GM18511 (cell line): ENCODE results near the gene ACD.

Experiments used
- ATAC-seq: cut with Tn5 transposase; IDR thresholded peaks from one replicate; pipeline ENCODE4 v1.9.1; 2021; ENCODE audit warnings: mild to moderate bottlenecking, moderate library complexity; ENCODE audit not compliant: unreplicated experiment

ACD gene

DNA sequence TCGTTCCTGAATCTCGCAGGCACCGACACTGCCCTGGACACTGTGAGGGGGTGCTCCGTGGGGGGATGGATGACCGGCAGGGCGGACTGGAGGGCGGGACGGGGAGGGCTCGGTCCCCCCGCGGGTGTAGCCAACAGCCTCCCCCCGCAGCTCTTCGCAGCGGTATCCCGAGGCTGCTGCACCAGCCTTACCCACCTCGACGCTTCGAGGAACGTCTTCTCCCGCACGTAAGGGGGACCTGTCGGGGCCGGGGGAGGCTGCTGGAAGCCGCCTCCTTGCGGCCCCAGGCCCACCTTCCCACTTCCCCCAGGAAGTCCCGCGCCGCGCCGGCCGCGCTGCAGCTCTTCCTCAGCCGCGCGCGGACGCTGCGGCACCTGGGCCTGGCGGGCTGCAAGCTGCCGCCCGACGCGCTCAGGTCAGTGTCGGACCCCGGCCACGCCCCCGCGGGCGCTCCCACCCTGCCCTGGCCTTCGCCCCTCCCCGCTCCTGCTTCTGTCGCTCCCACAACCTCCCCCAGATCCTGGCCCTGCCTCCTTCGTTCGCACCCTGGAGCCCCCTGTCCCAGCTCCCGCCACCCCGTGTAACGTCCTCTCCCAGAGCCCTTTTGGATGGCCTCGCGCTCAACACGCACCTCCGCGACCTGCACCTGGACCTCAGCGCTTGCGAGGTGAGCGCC lies 11.8 kb downstream of the ACD start:
- no peak for ATAC-seq

- no peak for ATAC-seq
Measured at GRCh38 chr16:67647681-67648080, 12.4 kb downstream of the ACD start.

DNA sequence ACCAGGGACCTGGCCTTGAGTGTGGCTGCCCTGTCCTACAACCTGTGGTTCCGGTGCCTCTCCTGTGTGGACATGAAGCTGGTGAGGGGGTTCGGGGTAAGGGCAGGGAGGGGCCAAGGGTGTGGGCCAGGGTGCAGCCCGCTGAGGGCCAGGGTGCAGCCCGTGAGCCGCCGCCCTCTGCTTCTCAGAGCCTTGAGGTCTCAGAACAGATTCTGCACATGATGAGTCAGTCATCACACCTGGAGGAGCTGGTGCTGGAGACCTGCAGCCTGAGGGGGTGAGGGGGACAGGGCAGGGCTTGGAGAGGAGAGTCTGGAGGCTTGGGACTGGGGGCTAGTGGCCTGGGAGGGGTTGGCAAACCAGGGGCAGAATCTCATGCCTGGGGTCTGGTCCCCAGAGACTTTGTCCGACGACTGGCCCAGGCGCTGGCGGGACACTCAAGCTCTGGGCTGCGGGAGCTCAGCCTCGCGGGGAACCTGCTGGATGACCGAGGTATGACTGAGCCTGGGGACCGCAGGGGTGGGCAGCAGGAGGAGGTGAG lies 12.9 kb downstream of the ACD start:
- ATAC-seq, result no peak

DNA sequence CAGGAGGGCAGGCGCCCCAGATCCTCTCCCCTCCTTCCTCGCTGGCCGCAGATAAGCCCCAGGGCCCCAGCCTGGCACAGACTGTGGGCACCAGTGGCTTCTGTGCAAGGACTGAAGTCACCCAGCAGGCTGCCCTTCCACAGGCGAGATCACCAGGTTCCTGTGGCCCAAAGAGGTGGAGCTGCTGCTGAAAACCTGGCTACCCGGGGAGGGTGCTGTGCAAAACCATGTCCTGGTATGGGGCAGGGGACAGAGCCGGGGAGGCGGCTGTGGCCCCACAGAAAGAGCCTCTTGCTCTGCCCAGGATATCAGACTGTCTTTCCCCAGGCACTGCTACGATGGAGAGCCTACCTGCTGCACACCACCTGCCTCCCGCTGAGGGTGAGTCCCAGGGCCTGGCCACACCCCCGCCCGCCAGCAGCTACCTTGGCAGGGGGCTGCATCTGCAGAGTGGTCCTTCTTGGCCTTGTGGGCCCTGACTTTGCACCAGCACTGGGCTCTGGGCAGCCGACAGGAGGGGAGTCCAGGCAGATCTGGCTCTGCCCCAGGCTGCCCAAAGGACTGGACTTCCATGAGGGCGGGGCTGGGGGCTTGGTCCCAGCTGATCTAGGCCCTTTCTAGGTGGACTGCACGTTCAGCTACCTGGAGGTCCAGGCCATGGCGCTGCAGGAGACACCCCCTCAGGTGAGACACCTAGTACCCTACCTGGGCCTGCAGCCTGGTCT lies 14.5 kb downstream of the ACD start:
- ATAC-seq, result peak; percentile 38

- no peak for ATAC-seq
Measured at GRCh38 chr16:67644038-67644437, 16.0 kb downstream of the ACD start.

GRCh38 chr16:67641779-67642708 lies 18.0 kb downstream of the ACD start:
- ATAC-seq, result no peak

GRCh38 chr16:67637625-67638024 lies 22.4 kb downstream of the ACD start:
- no peak for ATAC-seq

DNA sequence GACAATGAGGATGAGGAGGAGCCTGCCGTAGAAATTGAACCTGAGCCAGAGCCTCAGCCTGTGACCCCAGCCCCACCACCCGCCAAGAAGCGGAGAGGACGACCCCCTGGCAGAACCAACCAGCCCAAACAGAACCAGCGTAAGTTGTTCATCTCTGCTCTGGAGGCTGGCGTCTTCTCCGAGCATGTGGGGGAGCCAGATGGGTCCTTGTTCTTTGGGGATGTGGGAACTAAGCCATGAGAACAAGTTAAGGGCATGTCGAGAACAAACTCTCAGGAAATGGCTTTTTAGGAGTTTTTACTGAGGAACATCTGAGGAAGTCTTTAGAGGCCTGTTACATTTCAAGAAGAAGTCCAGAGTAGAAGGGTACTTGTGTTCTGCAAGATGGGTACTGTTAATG lies 23.3 kb downstream of the ACD start:
- no peak for ATAC-seq

DNA sequence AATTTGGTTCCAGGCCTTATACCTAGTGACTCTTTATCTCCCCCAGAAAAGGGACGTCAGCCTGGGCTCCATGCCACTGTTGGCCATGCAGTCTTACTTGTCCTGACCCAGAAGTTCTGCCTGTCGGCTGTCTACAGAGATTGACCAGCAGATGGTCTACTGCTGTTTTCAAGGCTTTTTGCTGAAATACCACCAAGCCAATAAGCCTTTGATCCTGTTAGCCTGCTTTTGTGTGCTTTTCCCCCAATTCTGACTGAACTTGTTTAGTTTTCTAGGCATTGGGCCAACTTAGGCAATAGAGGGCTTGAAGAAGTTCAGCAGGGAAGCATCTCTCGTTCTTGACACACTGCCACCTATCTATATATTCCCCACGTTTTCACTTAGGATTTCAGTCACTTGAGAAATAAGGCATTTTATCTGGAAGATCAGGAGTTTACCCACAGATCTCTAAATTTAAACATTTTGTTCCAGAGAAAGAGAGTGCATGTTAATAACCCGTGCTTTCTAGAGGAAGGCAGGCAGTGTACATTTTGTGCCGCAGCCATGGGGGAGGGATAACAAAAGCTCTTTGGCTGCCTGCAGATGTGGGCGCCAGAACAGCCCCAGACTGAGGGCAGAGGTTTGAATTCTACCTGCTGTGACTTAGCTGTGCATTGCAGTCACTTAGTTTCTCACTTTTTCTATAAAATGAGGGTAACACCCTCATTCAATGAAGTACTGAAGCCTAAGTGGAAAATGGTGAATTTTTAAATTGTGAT lies 27.5 kb downstream of the ACD start:
- ATAC-seq, result no peak

- ATAC-seq, result no peak
Measured at GRCh38 chr16:67628216-67628615, 31.8 kb downstream of the ACD start.

DNA sequence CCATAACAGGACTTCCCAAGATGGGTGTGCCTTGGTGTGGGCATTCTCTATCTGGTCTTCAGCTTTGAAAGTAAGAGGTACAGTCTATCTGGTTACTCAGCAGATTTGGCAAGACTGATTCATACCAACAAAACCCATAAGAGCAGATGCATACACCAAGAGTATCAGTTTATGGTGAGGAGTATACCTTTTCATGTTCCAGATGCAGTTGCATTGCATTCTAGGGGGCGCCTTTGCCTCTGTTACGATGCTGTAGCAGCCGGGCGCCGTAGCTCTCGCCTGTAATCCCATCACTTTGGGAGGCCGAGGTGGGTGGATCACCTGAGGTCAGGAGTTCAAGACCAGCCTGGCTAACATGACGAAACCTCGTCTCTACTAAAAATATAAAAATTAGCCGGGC lies 46.3 kb downstream of the ACD start:
- ATAC-seq, result no peak

- ATAC-seq, result no peak
Measured at GRCh38 chr16:67608364-67608763, 51.7 kb downstream of the ACD start.
